Gastroesophageal sphincter (tissue), 4 donors: Measurements from ENCODE around the gene SERPINE1. TPM values are rescaled to one million over a fixed set of nuclear protein-coding genes. Genes with fewer than 3 reads are reported as not detected.
A peak's percentile ranks its signal among the peaks of the same experiment; 100 is the strongest.

Source experiments
- ATAC-seq: fragments of 150-250 bp; one replicate; pipeline ENCODE4 v1.9.1; 2016; ENCODE audit warnings: mild to moderate bottlenecking, moderate library complexity
- H3K27ac ChIP-seq, 4 donors: fragments of 200-600 bp; sonication (generic) in 3 of 4; 1 replicate in 3 of 4; 2 replicates in 1 of 4; pipeline ENCODE4 v1.5.1; 2016 to 2019
- H3K27me3 ChIP-seq: fragments of 200-600 bp; sonication (generic); one replicate; pipeline ENCODE4 v1.5.1; 2019
- H3K36me3 ChIP-seq, 2 donors: fragments of 200-600 bp; sonication (generic); one replicate each; pipeline ENCODE4 v1.5.1; 2019; ENCODE audit warnings: control low read depth in 1 of 2
- H3K4me1 ChIP-seq, 3 donors: fragments of 200-600 bp; sonication (generic); 1 replicate in 2 of 3; 2 replicates in 1 of 3; pipeline ENCODE4 v1.5.1; 2016 to 2019; ENCODE audit warnings: control low read depth in 2 of 3
- H3K4me3 ChIP-seq, 2 donors: fragments of 200-600 bp; sonication (generic); one replicate each; pipeline ENCODE4 v1.5.1; 2019; ENCODE audit warnings: mild to moderate bottlenecking in 1 of 2, moderate library complexity in 1 of 2
- H3K9me3 ChIP-seq, 3 donors: fragments of 200-600 bp; sonication (generic); one replicate each; pipeline ENCODE4 v1.5.1; 2017 to 2019; ENCODE audit warnings: control low read depth in 2 of 3
- EP300 ChIP-seq: sonication (generic); formaldehyde crosslinking; IDR thresholded peaks from one replicate; pipeline ENCODE4 v1.6.1; 2017; ENCODE audit warnings: antibody characterized with exemption, mild to moderate bottlenecking
- POLR2A ChIP-seq, 2 donors: fragments of 450-650 bp; IDR thresholded peaks; one replicate each; pipeline ENCODE4 v1.6.1; 2017; ENCODE audit warnings: antibody characterized with exemption in 2 of 2, mild to moderate bottlenecking in 2 of 2, moderate library complexity in 1 of 2
- POLR2AphosphoS5 ChIP-seq: sonication (generic); formaldehyde crosslinking; IDR thresholded peaks from one replicate; pipeline ENCODE4 v1.6.1; 2017; ENCODE audit warnings: antibody characterized with exemption
- WGBS, 2 donors: methylation state at CpG; one replicate each; pipeline ENCODE4 v1.1.5; 2018; ENCODE audit warnings: low coverage in 1 of 2; 5-methylcytosine and 5-hydroxymethylcytosine counted together
- total RNA-seq, 4 donors: library from RNA; depleted of rRNA; stranded (reverse); fragments of >200 nt; gene quantifications; one replicate each; pipeline ENCODE4 v1.1.0, GENCODE V29; 2016
- TF ChIP-seq, protein P1 (sequence below), 4 experiments: fragments of 200-600 bp in 2 of 4; fragments of 450-650 bp in 2 of 4; sonication (generic) in 1 of 4; IDR thresholded peaks; one replicate each; pipeline ENCODE4 v1.5.1; 2017 to 2019; ENCODE audit warnings: antibody characterized with exemption in 4 of 4, mild to moderate bottlenecking in 2 of 4, moderate library complexity in 2 of 4

The SERPINE1 gene
- total RNA-seq, 4 donors from 2014 or later, result 5.4 to 75.3 (median 19.6) TPM

DNA sequence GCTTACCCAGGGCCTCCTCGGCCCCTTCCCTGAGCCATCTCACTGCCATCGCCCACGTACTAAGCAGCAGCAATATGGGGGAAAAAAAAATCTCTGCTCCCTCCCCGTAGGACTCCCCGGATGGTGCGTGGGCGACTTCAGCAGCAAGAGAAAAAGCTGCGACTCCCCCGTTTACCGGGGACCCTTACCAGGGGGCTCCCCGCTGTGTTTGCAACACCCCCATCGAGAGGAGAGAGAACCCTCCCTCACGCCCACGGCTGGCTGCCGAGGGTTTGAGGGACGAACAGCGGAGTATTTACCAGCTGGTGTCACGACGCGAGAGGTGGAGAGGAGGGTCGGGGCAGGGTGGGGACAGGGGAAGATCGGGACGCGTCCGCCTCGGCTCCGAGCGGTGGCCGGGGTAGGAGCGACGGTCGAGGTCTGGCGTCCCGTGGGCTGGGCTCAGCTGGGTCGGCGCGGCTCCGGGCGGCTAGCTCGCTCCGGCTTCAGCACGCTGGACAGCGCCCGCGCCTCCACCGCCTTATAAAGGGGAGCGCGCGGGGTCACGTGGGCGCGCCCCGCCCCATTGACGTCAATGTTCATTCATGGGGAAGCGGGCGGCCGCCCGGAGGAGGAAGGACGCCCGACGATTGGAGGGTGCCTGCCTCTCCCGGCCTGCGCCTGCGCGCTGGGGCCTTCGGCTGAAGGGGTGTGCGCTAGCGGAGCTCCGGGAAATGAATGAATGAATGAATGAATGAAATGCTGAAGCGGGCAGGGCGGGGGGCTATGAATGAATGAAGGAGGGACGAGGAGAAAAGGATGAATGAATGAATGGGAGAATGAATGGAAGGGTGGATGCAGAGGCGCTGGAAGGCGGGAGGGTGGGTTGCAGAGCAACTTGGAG lies 38.4 kb downstream of the SERPINE1 start, which contains the start of gene VGF:
TSS of gene VGF (minus strand) at position 495 of the 883 bp plus-strand sequence. CDS start 726 bp downstream, outside the sequence.
- no peak within 1 kb of the TSS for H3K27ac ChIP-seq
- peak; percentile 78 for ATAC-seq
- WGBS, 2 donors, result 3 to 8% methylated on average over 5 to 18 of the region's 74 CpGs
- TF ChIP-seq POLR2A (IDR thresholded peaks at IDR 0.05) (no peak), POLR2AphosphoS5 (peak; percentile 44)
- peaks cover 0 to 52% (median 30%) of the 10 kb centered on the region in 3 donors for H3K4me1 ChIP-seq
- peak within 1 kb of the TSS in 1 of 2 donors; percentile 46 for H3K4me3 ChIP-seq
- peaks cover 100% of the 10 kb centered on the region for H3K27me3 ChIP-seq
- H3K36me3 ChIP-seq, result peaks cover 0 to 14% of the 10 kb centered on the region in 2 donors
- H3K9me3 ChIP-seq, result no peaks in the 10 kb centered on the region

DNA sequence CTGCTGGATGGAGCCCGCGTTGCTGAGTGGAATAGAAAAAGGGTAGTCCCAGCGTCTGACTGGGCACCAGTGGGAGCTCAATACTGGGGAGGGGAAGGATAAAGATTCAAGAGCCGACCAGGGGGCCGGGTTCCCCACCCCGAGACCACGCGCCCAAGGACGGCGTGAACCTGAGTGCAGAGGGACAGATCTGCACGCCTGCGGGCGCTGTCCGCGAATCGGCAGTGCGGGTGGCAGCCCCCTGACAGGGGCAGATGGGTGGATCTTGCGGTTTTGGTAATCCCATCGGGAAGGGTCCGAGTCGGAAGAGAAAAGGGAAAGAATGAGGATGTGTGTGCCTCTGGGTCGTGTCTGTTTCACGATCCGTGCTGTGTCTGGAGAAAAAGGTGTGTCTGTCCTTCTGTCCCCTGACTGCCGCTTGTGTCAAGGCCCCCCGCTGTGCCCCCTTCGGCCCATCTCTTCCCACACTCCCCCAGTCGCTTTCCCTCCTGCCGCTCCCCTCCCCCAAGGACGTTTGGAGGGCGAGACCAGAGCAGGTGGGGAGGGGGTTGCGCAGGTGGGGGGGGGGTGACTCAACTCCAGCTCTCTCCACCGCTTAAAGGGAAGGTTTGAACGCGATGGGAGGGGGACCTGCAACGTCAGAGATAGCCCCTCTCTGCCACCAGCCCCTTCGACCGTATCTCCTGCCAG lies 39.2 kb downstream of the SERPINE1 start:
- Histone ChIP-seq H3K36me3 (peaks cover 0 to 6% of the 10 kb centered on the region in 2 donors), H3K4me1 (peaks cover 0 to 52% (median 30%) of the 10 kb centered on the region in 3 donors)

DNA sequence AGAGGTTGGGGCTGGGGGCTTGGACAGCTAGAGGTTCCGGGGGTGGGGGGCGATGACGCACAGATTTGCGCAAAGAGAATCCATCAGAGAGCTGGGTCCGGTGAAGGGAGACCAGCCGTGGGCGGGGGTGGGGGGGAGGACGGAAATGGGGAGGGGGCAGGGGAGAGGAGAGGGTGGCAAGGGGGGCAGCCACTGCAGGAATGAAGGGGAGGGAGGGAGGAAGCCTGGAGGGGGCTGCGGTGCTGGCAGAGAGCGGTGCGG lies 39.7 kb downstream of the SERPINE1 start:
- H3K4me3 ChIP-seq, result no peak overlapping the region
- WGBS, 2 donors, result 0% methylated on average over 2 of the region's 11 CpGs; no CpG with 5 or more reads in 1 of the 2 donors
- TF ChIP-seq, protein P1, sequence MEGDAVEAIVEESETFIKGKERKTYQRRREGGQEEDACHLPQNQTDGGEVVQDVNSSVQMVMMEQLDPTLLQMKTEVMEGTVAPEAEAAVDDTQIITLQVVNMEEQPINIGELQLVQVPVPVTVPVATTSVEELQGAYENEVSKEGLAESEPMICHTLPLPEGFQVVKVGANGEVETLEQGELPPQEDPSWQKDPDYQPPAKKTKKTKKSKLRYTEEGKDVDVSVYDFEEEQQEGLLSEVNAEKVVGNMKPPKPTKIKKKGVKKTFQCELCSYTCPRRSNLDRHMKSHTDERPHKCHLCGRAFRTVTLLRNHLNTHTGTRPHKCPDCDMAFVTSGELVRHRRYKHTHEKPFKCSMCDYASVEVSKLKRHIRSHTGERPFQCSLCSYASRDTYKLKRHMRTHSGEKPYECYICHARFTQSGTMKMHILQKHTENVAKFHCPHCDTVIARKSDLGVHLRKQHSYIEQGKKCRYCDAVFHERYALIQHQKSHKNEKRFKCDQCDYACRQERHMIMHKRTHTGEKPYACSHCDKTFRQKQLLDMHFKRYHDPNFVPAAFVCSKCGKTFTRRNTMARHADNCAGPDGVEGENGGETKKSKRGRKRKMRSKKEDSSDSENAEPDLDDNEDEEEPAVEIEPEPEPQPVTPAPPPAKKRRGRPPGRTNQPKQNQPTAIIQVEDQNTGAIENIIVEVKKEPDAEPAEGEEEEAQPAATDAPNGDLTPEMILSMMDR (IDR thresholded peaks at IDR 0.05), result no peak
- TF ChIP-seq POLR2AphosphoS5 (no peak), EP300 (no peak), POLR2A (IDR thresholded peaks at IDR 0.05) (no peak)
- H3K36me3 ChIP-seq, result peaks cover 0 to 1% of the 10 kb centered on the region in 2 donors
- ATAC-seq, result no peak
- peaks cover 0 to 57% (median 30%) of the 10 kb centered on the region in 3 donors for H3K4me1 ChIP-seq
- H3K9me3 ChIP-seq, result no peaks in the 10 kb centered on the region
- peaks cover 100% of the 10 kb centered on the region for H3K27me3 ChIP-seq
- no peak overlapping the region for H3K27ac ChIP-seq

More for the DNA sequence above, 39.2 kb downstream of the SERPINE1 start:
- H3K27me3 ChIP-seq, result peaks cover 100% of the 10 kb centered on the region
- WGBS, 2 donors, result 1% methylated on average over 19 to 24 of the region's 38 CpGs
- peak overlapping the region in 1 of 2 donors; percentile 6 for H3K4me3 ChIP-seq
- ATAC-seq, result no peak
- H3K9me3 ChIP-seq, result no peaks in the 10 kb centered on the region
- TF ChIP-seq, protein P1 (IDR thresholded peaks at IDR 0.05), result no peak
- TF ChIP-seq POLR2AphosphoS5 (no peak), POLR2A (IDR thresholded peaks at IDR 0.05) (no peak), EP300 (no peak)
- no peak overlapping the region for H3K27ac ChIP-seq

DNA sequence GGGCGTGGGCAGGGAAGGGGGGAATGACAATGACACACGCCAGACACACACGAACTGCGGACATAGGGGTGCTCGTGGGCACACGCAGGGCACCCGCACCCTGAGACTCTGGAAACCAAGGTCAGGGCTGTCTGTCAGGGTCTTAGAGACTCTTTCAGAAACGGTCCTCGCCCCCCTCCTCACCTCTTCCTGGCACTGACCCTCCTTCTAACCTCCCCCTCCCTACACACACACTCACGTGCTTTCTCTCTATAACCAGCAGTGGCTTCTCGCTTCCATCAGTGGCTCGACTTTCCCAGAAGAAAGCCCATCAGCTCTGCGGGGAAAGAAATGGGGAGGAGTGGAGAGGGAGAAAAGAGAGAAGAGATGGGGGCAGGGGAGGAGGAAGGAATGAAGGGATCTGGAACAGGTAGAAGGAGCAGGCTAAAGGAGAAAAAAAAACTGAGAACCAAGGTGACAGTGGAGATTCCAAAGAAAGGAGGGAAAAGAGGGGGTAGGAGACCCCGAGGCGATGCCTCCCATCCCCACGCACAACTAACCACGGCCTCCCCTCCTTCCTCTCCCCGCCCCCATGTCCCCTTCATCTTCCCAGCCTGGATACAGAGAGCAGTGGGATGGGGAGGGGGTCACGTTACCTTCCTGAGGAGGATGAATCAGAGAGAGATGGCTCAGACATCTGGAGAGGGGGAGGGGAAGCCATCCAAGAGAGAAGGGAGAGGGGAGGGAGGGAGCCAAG lies 40.2 kb downstream of the SERPINE1 start:
- no peak for TF ChIP-seq EP300
- TF ChIP-seq, protein P1 (IDR thresholded peaks at IDR 0.05), result no peak
- whole genome bisulfite sequencing, 2 donors, result 0 to 2% methylated on average over 7 of the region's 19 CpGs
- Histone ChIP-seq H3K4me3 (no peak overlapping the region), H3K27me3 (peaks cover 100% of the 10 kb centered on the region), H3K27ac (no peak overlapping the region), H3K9me3 (no peaks in the 10 kb centered on the region), H3K4me1 (peaks cover 0 to 62% (median 34%) of the 10 kb centered on the region in 3 donors), H3K36me3 (no peaks in the 10 kb centered on the region)
- no peak for ATAC-seq
